Fibroblast of upper back skin (primary cell): ENCODE measurements around the gene HDGFL1.

Experiments
- DNase-seq: peaks from one replicate; pipeline ENCODE4 v3.0.0-alpha.2; 2013

HDGFL1 gene

DNA sequence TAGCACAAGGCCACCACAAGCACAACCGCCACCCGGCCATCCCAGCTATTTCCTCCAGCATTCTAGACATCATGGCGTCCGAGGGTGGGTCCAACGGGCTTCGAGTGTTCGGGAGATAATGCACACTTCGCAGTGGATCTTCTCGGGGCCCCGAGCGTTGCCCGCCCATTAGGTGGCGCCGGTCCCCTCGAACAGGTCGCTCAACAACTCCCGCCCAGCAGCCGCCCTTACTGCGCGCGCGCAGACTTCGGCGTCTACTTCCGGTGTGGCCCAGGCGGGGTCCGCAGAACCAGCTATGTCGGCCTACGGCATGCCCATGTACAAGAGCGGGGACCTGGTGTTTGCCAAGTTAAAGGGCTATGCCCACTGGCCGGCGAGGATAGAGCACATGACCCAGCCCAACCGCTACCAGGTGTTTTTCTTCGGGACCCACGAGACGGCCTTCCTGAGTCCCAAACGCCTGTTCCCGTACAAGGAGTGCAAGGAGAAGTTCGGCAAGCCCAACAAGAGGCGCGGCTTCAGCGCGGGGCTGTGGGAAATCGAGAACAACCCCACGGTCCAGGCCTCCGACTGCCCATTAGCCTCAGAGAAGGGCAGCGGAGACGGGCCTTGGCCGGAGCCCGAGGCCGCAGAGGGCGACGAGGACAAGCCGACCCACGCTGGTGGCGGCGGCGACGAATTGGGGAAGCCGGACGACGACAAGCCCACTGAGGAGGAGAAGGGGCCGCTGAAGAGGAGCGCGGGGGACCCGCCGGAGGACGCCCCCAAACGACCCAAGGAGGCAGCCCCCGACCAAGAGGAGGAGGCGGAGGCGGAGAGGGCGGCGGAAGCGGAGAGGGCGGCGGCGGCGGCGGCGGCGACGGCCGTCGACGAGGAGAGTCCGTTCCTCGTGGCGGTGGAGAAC lies at the start of gene HDGFL1:
HDGFL1 (plus strand) TSS at position 286 of the 904 bp plus-strand sequence; CDS start at position 296, 10 bp downstream.
- DNase-seq = no peak

DNA sequence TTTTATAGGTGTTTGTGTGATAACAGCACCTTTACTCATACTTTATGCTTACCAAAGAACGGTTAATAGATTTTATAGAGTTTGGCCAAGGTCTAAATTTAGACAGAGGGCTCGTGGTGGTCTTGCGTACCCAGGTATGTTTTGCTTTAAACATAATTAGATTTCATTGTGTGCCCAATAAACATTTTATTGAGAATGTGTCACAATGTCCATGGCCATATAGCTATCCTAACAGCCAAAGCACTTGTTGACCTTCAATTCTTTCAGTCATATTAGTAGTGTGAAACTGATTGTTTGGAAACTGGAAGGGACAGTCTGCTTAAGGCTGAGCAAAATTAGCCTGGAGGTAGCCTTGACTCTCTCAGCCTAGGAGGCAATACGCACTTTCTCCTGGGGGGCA lies 48.3 kb upstream of the HDGFL1 start:
- no peak for DNase-seq

DNA sequence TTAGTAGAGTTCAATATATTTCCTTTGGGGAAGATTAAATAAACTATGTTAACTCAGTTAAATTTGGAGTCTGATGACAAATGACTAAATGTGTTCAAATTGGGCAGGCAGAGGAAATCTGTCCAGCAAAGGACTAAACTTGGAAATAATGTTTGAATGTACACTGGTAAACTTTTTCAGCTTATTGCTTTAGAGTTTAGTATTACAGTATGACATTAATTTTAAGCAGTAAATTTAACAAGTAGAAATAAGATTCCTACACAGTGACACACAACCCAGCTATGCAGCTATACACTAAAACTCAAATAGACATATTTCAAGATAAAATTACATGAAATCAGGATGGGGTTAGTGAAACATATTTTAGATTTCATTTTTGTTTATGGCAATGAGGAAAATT lies 42.6 kb upstream of the HDGFL1 start:
- DNase-seq = peak; percentile 73

DNA sequence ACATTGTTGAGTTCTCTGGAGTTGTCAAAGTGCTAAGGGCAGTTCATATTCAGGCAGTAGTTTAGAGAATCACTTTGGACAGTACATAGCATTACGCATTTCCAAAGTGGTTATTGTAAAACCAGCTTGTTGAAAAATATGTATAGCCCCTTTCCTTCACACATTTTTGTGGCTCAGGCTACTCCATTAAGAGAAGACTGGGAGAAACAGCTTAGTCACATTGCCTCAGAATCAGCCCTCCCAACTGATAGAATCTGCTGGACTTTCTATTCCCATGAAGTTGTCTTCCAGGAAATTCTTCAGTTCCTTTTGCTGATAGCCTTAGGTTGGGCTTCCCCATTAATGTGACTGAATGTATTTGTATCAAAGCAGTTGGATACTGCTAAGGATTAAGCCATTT lies 39.5 kb upstream of the HDGFL1 start:
- DNase-seq = peak; percentile 61

DNA sequence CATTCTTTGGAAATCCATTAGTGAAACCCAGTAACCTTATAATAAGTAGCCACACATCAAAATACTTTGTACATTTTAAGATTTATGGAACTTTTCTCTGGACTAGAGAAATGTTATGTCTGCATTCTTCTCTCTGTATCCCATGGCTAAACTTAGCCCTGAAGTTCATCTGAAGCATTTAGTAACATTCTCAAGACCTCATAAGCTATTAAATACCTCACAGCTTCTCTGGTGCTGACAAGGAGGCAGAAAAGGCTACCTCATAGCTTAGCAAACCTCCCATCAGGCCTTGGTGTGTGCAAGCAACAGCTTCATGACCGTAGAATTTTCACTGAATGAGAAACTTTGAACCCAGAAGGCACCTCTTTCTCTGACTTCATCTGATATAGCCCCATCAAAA lies 38.9 kb upstream of the HDGFL1 start:
- DNase-seq = peak; percentile 45

DNA sequence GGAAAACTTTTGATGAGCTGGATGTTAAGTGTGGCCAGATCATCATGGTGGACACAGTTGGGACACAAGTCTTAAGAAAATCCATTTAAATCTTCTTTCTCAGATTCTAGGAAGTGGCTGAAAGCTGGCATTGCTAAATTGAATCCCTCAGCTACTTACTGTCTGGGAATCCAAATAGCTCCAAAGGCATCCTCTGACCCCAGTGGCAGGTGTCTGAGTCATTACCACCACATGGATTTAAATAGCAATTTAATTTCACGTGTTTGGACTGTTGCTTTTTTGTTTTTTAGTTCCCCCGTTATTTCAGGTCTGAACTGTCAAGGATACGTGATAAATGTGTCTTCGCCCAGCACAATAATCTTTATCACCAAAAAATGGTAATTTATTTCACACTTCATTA lies 33.2 kb upstream of the HDGFL1 start:
- DNase-seq = no peak

DNA sequence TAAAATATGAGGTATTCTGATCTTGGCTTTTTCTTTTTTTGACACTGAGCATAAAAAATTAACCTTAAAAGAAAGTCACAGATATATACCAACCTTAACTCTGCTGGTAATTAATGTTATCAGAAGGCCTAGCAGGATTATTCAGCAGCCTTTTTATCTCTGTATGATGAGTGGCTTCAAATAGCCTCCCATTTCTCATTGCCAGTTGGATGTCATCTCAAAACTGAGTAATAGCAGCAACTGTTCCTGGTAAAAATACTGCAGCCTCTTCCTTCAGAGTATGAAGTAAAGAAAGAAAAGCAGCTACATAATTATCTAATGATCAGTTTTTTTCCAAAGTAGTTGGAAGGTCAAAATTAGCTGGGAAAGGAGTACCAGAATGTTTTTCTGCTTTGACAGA lies 24.9 kb upstream of the HDGFL1 start:
- no peak for DNase-seq

DNA sequence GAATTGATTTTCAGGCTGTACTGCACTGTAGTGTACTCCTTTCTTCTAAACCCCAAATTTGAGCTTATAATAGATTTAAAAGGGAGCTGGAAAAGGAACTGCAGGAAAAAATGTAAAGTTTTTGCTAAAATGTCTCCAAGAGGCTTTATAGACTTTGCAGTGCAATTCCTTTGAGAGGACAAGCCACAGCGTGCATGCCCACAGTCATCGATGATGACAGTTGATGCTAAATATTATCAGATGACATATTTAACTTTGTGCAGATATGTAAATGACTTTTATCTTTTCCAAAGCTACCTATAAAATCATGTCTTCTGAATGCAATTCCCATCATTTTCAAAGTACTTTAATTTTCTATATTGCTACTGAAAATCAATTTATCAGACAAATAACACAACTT lies 24.3 kb upstream of the HDGFL1 start:
- DNase-seq = no peak

DNA sequence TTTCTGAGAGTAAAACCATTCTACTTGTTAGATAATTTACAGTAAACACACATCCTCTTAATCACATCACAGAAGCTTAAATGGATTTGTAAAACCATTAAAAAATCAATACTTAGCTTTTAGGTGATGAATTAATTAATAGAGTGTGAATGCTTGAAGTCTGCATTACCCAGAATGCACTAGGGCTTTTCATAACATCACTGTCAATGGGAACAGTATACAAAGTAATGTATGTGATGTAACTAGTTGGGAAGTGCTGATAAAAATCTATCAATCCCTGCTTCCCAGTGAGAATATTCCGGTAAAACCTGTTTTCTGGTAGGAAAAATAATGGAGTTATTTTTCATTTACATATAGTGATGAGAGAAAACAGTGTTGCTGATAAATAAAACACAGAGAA lies 23.1 kb upstream of the HDGFL1 start:
- no peak for DNase-seq

DNA sequence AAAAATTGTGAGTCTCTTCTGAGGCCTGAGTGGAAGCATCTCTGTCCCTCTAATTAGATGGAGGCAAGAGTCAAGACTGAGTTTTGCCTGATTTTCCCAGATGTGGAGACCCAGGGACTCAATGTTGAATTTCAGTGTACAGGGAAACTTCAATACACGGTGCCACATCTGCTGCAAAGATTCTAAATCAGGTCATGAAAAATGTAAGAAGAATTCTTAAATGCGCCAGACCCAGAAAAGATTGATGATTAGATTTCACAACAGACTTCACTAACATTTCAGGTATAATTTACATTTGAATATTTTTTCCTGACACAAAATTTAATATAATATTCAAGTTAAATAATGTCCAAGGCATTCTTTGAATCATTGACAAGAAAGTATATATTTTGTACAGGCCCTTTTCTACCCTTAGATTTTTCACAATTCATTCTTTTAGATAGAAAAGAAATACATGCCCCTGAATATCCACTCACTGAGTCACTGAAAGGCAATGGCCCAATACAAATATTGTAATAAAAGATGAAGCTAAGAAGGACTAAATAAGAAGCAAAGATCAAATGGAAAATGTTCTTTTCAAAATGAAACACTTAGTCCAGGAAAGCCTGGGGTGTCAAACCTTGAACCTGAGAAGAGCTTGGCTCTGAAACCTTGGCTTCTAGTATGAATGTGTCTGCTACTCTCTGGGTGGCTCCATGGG lies 18.2 kb upstream of the HDGFL1 start:
- peak; percentile 35 for DNase-seq

DNA sequence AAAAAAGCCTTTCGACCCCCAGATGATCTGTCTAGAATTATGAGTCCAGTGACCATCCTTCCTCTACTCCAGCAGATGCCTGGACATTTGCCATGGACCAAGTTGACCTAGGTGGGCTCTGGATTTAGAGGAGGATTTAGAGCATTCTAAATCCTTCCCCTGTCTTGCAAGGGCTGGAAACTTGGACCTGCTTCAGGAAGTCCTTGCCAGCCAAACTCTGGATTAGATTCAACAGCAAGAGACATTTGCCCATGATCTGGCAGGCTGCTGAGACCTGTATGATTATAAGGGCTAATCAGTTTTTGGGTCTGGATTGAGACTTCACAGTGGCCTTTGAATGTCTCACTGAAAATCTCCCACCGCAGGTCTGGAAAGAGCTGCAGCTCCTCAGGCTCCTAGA lies 13.1 kb upstream of the HDGFL1 start:
- no peak for DNase-seq

DNA sequence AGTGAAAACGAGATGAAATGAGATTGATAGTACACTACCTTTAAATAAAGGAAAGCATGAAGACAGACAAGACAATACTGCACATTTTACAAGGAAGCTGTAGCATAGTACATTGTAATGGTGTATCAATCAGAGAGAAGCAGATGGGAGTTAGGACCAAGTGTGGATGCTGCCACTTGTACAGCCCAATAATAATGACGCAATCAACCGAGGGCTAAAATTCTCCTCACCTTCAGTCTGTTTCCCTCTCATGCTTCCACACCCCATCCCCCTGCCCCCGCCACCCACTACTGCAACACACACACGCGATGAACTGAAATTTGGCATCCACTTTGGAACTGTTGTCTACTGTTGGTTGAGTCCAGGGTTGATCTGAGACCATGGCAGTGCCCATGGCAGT lies 12.4 kb upstream of the HDGFL1 start:
- DNase-seq = no peak

DNA sequence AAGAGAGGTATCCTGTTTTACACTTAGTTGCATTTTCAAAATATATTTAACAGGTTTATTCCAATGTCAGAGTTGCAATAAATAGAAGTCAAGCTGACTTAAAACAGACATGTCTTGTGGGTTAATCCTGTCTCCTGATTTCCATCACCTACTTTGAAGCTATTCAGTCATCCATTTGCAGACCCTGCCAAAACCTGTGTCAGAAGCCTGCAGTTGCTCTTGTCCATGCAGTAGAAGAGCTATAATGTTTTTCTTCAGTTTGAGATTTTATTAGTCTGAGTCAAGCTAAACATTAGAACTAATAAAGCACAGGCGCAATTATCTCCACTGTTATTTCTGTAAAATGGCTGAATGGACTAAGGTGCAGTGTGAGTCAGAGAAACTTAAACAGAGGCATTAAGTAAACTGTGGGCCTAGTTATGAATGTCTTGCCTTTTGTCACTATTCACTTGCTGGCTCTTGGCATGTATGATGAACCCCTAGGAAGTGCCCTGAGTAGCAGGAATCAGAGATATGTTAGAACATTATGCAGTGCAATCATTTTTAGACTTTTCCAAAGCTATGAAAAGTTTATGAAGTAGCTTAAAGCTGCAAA lies 11.0 kb upstream of the HDGFL1 start:
- no peak for DNase-seq

DNA sequence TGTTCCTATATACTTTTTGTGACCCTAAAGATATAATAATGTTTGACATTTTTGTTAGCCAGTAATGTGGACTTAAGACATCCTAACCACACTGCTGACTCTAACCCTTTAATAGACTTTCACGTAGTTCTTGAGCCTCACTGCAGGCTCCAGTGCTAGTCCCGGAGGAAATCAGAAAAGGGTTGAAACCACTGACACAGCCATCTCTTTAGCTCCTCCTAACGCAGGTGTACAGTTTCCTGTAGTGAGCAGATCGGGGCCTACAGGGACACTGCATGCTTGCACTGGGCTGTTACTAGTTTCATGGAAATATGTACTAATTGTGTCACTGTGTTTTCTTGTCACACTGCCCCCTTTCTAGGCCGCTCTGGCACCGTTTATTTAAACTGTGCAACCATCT lies 512 bp upstream of the HDGFL1 start:
- no peak for DNase-seq

DNA sequence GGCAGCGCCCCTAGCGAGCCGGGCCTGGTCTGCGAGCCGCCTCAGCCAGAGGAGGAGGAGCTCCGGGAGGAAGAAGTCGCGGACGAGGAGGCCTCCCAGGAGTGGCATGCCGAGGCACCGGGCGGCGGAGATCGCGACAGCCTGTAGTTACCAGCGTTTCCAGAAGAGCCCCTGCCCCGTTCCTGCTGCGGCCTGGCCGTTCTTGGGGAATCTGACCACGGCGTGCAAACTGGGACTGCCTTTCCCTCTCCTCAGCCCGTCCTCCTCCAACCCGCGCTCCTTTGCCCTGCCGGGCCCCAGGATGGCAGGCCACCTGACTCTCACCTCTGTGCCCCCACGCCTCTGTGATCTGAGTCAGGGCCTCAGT lies 802 bp downstream of the HDGFL1 start:
- DNase-seq = no peak

DNA sequence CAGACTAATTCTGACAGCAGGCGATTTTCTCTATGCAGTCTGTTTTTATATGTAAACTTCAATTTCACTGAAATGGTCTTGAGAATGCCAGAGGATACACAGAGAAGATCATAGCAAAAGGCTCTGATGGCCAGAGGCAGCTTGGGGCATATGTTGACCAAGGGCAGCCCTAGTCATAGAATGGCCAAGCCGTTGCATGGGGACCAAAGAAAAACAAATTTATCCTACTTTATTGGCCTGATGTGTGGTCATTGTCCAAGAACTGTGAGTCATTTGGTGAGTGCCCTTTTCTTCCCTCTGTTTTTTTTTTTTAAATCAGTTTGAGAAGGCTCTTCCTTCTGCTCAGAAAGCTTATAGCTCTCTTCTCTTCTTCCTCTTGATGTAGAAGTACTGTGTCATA lies 5.8 kb downstream of the HDGFL1 start:
- no peak for DNase-seq

DNA sequence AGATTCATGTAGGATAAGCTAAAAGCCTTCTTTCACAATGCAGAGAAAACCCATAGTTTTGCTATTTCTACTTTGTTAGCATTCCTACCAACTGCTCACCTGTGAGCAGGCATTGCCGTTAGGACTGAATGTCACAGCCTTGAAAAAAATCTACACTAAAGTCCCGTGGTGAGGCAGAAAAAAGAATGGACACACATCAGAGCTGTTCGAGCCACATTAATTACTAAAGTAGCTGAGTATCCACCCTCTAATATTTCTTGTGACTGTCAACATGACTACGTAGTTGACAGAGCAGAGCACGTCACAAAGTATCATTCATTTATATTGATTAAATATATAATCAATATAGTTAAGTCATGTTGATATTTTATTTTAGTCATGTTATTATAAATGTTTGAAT lies 10.1 kb downstream of the HDGFL1 start:
- DNase-seq = no peak

DNA sequence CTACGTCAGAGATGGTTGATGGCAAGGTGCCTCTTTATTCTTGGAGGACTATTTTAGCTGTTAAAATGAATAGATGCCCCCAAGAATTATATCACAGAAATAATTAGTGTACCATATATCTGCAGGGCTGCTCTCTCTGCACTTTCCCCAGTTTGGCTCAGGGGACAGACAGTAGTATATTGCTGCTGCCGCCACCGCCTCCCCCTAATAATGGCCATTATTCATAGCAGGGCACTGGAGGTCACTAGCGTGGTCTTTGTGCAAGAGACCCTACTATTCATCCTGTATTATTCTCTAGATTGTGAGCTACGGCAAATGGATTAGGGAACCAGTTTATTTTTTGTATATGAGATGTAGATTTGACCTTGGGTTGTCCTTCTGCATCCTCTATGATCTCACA lies 11.0 kb downstream of the HDGFL1 start:
- DNase-seq = no peak

DNA sequence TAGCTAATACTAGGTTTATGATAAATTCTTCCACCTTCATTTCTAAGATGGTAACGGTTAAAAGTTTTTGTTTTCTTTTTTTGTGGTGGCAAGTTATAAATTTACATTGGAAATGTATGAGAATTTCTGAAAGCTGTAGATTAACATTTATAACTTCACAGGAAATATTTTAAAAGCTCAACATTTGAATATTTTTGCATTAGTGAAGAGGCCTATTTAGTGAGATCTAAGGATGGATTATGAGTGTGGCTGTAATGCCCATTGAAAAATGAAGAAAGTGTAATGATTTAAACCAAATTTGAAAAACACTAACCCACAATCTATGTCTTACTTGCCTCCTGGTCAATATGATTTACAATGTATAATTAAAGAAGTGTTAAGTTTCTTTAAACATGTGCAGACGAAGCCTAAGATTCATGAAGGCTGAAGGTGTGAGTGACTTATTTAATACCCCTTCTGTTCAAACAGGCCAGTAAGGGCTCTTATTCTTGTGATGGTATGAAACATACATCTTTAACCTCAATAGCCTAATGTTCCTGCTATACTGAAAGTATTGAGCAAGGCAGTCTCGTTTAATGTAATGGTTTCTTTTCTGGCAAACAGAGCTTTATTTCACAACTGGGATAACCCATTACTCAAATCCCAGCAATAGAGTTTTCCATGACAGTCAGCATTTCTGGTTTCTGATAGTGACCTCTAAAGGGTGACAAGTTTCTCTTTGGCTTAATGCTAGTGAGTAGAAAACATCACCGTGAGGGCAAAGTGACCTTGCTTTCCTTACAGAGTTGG lies 13.2 kb downstream of the HDGFL1 start:
- DNase-seq = no peak

DNA sequence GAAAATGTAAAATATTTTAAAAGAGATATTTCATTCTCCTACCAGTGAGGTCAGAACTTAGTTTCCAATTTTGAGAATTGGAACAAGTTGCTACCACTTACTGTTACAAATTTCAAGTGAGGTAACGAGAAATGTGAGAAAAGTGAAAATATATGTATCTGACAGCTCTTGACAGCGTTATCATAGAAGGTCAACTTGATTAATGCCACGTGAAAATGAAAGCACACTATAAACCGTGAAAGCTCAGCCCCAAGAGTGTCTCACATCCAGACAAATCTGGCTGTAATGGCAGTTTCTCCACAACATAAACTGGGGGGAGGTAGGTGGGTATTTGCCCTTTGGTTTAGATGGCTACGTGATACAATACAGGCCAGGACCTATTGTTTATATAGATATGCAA lies 13.9 kb downstream of the HDGFL1 start:
- no peak for DNase-seq

DNA sequence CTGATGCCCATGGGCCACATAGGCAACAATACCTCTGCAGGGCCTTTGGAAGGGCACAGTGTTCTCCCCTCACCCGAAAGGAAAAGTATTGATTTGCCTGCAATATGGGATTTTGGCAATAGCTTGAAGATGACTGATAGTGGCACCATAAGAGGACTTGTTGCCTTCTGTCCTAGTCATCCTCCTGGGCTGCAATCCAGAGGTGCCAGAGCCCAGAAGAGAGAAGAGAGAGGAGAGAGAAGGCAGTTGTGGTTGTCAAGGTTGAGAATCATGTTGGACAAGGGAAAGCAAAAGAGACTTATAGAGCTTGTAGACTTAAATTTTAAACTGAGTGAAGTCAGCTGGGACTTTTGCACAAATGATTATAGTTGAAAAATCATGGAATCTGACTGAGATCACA lies 14.6 kb downstream of the HDGFL1 start:
- DNase-seq = no peak

DNA sequence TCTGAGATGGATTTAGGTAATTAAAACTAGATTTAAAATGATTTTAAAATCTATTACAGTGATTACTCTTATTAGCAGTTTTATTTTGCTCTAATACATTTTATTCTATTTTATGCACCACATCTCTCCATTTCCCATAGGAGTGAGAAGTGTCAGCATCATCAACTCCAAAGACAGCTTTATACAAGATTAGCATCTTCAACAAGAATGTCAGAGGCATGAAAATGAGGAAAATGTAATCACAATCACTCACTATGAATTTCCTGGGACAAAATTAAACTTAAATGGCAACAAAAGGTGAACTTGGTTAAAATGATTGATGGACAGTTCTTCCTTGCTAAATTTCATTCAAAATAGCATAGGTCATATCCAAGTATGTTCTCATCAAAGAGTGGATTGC lies 19.8 kb downstream of the HDGFL1 start:
- no peak for DNase-seq

DNA sequence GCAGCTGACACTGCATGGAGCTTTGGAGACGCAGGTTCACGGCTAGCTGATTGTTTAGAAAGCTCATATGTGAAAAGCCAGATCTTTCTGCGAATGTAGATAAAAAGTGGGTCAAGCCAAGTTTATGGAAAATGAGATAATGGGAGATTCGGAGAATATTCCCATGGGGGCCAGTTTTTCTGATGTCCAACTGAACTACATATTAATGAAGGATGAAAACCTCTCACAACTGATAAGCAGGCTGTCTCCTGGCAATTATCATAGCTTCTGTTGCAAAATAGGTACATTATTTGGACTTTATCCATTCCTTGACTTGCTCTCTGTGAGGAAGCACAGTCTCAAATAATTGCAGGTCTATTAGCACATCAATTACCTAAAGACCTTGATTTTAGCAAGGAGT lies 21.1 kb downstream of the HDGFL1 start:
- no peak for DNase-seq
